SKM-1 treated with dmso at 0.1 percent for 144 hours (cell line): ENCODE results near the gene RASL12.

Source experiments
- DNase-seq: peaks from one replicate; lab custom pipeline; 2025; ENCODE audit not compliant: unreplicated experiment; lab: John Stamatoyannopoulos, UW

The RASL12 gene

DNA sequence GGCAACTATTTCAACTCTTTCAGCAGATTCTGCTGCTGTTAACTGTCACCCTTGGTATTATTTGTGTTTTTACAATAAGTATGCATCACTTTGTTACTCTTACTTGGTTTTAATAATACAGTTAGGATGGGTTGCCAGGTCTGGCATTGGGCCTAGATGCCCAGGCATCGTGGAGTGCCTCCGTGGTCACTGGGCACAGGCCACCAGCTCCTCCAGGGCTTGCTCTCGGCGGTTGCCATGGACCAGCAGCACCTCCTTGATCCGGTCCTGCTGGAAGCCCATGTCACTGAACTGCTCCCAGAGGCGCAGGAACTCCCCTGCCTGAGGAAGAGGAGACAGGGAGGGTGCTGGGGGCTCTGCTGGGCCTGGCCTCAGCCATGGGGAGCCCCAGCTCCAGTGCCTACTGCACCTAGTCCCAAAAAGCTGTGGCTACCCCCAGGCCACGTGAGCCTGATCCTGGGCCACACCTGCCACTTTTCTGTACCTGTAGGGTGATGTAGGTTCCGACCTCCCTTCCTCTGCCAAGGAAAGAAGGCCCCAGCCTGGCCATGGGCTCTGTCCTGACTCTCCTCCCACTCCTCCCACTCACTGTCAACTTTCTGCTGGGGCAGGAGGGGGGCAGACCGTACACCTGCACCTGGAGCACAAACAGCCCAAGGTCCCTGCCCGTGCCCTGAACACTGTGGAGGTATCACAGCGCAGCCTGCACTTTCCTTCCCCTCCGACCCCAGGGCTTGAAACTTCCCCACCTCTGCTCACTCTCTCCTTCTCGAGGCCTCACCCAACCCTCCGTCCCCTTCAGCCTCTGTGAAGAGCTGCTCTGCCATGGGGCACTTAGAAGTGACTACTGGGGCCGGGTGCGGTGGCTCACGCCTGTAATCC is 25.4 kb upstream of the RASL12 start:
- no peak for DNase-seq

DNA sequence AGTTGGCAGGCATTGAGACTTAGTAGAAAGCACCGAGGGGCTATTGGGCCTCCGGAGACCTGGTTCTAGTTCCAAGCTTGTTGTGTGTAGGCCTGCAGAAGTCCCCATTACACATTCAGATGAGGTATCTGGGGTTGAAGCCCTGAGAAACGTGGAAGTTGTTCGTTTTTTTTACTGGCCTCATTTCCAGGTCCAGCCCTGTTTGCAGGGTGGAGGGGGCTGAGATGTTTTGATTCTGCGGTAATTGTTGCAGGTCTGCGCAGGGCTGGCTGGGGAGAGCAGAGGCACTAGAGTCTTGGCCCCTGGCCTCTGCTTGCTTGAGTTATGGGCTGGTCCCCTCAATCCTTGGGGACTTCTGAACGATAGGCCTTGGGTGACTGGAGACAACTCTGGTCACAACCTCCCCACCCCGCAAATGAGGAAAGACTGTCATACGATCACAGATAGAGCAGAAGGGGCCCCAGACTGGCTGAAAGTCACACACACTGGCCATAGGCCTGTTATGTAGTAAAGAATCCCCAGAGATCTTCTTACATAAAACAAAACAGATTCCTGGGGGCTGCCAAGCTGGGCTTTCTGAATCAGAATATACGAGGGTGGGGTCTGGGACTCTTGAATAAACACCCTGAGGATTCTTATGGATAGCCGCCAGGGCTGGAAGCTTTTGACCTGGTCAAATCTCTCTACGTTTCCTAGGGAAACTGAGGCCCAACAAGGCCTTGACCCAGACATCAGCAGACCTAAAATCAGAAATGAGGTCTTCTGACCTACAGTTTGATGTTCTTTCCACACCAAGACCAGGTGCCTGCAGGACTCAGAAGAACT is 24.4 kb upstream of the RASL12 start:
- no peak for DNase-seq

- no peak for DNase-seq
Measured at GRCh38 chr15:65089206-65089824, 21.5 kb upstream of the RASL12 start.

DNA sequence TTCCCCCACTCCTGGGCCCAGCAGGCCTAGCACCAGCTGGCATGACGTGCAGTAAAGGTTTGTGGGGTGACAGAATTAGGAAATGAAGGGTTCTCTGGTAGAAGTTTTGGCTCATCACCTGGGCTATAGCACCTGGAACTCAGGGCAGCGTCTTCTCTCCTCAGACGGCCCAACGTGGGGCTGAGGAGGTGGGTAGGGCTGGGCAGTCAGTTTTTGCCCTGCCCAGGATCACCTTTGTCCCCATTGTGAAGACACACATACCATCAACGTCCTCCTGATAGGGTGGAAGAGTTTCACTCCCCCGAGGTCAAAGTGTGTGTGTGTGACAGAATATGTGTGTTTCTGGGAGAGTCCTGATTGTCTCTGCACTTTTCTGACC is 20.8 kb upstream of the RASL12 start:
- DNase-seq: no peak

- no peak for DNase-seq
Measured at GRCh38 chr15:65087873-65088642, 20.3 kb upstream of the RASL12 start.

GRCh38 chr15:65087411-65087810 is 19.6 kb upstream of the RASL12 start:
- no peak for DNase-seq

DNA sequence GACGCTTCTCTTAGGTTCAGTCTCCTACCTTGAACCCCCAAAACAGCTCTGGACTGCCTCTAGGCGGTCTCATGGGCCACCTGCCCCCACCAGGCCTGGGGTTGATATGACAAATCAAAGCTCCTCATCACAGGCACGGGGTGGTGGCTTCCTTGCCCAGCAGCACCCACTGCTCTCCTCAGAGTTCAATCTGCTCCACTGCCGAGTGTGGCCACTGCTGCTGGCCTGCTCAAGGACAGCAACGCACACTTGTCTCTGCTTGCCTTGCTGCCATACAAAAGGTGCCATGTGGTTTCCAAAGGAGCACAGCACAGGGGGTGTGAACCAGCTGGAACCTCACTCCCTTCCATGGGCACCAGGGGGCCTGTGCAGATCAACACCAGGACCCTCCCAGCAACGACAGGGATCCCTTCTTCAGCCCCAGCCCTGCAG is 18.9 kb upstream of the RASL12 start:
- DNase-seq: no peak

DNA sequence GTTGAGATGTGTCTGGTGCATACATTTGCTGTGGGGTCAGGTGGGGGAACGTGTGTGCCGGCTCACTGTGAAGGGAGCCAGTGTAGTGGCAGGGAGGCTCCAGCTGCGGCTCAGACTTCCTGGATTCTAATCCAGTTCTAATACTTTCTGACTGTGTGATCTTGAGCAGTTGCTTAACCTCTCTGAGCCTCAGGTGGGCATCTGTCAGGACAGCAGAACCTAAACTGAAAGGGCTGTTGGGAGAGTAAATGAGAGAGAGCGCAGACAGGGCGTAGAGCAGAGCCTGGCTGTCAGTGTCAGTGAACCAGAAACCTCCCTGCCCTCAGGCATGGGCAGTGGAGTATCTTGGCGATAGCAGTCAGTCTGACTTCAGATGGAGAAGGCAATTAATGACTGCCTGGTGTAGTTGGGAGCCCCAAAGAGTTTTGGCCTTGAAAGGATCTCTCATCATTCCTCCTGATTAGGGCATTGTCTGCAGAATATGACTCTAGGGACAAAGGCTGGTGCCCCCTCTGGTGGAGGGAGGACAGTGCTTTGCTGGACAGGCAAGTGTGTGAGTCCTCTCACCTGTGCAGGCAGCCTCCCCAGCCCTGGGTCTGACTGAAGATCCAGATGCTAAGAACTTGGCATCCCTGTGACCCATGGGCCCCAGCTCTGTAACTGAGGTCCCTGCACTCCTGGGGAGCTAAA is 18.3 kb upstream of the RASL12 start:
- DNase-seq: peak; percentile 11

DNA sequence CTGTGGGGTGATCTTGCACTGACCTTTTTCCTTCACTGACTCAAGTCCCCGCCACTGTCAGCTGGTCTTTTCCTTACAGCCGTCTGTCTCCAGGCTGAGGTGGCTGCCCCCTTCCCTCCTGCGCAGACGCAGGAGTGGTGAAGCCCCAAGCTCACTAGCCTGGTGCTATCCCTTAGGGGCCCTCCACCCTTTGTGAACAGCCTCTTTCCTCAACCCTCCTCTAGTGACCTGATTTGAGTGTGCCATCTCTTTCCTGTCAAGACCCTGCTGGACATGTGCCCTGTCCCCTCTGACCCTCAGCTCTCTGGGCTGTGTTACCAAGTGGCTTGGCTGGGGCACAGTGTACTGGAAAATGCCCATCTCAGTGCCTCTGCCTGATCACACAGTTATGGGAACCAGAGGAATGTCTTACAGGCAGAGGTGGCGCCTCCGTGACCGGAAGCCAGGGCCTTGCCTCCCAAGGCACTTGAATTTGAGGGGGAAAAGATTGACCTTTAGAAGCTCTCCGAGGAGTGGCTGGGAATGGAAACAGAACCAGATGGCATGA is 17.5 kb upstream of the RASL12 start:
- DNase-seq: no peak

- DNase-seq: no peak
Measured at GRCh38 chr15:65084500-65085206, 16.9 kb upstream of the RASL12 start.

DNA sequence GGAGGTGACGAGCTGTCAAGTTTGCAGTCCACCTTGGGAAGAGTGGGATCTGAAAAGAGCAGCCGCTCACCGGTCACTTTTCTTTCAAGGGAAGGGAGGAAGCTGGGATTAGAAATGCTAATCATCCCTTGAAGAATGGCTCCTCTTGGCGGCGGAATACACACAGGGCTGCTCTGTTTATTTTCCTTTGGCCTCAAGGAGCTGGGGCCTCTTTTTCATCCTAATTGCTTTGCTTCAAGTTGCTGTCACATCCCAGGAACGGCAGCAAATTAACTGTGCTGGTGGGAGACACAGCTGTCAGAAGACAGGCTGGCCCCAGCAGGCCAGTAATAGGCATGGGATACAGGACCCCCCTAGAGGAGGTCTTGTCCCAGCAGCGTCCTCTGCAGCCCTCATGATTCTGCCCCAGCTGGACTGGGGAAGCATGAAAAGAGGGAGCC is 15.5 kb upstream of the RASL12 start:
- DNase-seq: no peak

DNA sequence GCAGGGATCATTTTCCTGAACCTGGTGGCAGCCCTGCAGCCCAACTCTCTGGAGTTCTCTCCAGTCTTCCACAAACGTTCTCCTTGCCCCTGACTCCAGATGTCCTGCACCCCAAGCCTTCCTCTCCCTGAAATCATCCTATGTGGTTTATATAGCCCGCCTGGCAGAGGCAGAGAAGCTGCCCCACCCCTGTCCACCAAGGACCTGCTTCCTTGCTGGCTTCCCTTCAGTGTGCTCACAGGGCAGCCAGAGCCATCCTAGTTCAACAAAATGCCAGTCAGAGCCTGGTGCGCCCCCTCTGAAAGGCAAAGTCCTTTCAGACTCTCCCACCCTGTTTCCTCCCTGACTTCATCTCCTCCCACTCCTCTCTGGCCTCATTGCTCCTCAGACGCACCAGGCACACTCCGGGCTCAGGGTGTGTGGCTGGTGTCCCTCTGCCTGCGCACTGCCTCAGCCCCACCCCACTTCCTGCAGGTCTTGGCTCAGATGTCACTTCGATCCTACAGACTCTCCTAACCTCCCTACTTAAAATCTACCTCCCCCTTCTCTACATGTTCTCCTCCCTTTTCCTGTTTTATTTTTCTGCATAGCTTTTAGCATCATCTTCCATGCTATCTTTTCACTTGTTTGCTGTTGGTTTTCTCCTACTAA is 14.6 kb upstream of the RASL12 start:
- no peak for DNase-seq

DNA sequence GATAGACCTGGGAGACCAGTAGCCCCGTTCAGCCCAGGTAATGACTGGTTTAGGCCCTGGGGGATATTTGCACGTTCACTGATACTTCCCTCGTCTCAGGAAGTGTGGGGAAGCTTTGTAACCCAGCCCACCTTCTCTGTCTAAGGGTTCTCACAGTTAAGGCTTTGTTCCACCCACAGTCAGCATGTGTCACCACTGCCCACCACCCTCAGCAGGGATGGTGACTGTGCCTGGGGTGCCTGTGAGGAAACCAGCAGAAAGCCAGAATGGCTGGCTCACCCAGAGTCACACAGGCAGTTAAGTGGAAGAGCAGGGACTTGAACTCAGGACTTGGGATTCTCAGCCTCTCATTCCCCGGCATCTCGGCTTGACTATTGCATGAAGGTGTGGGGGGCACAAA is 14.0 kb upstream of the RASL12 start:
- DNase-seq: no peak

DNA sequence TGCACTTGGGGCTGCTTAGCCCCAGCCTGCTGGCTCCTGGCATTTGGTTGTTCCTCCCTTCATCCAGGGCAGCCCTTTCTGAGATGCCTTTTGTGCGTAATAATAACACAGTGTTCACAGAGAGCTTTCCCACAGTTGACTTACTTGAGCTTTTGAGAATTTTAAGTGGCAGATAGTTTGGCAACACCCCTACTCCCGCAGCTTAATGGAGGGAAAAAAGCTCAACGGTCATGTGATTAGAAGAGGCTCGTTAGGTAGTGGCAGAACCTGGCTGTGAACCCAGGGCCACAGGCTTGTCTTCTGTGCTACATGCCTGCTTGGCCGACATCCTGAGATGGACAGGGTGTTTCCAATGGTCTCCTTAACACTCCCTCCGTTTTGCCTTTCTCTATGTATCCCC is 13.5 kb upstream of the RASL12 start:
- no peak for DNase-seq

GRCh38 chr15:65079580-65079979 is 11.8 kb upstream of the RASL12 start:
- DNase-seq: no peak

GRCh38 chr15:65077981-65078352 is 10.2 kb upstream of the RASL12 start:
- DNase-seq: no peak

DNA sequence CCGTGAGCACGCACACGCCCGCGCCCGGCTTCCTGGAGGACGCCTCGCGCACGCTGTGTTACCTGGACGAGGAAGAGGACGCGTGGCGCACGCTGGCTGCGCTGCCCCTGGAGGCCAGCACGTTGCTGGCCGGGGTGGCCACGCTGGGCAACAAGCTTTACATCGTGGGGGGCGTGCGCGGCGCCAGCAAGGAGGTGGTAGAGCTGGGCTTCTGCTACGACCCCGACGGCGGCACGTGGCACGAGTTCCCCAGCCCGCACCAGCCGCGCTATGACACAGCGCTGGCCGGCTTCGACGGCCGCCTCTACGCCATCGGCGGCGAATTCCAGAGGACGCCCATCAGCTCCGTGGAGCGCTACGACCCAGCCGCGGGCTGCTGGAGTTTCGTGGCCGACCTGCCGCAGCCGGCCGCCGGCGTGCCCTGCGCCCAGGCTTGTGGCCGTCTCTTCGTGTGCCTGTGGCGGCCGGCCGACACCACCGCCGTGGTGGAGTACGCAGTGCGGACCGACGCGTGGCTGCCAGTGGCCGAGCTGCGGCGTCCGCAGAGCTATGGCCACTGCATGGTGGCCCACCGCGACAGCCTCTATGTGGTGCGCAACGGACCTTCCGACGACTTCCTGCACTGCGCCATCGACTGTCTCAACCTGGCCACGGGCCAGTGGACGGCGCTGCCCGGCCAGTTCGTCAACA is 9.6 kb upstream of the RASL12 start:
- no peak for DNase-seq

- DNase-seq: no peak
Measured at GRCh38 chr15:65076486-65077290, 8.9 kb upstream of the RASL12 start, which contains the start of gene KBTBD13. Gene KBTBD13 (plus strand): TSS chr15:65076746. CDS start chr15:65076816, 70 bp downstream.
